HCT116 (cell line): ENCODE results near the gene USP26. TPM values are rescaled to one million over a fixed set of nuclear protein-coding genes. Genes with fewer than 3 reads are reported as not detected.
"Not testable (repeated sequence)": the region's sequence is repeated elsewhere in the genome, so short reads cannot be mapped to it uniquely, and the experiment has no call there.

Experiments used
- ATAC-seq: fragments of 200-7000 bp; cut with Tn5 transposase; 2 replicates; pipeline ENCODE4 v1.9.1; 2020; ENCODE audit warnings: mild to moderate bottlenecking, moderate library complexity
- BruUV-seq: library from RNA; stranded (reverse); fragments of 400-500 nt; replicated peaks from 2 replicates; lab custom pipeline; 2021; lab: Mats Ljungman, UMichigan
- CTCF ChIA-PET: fragments of 300-600 bp; sonication (Branson Sonifier 250); formaldehyde crosslinking; loops from one replicate; lab custom pipeline; 2021; ENCODE audit warnings: antibody characterized with exemption; lab: Charles Lee
- POLR2A ChIA-PET: fragments of 300-600, 350-600 bp; sonication (Branson Sonifier 250); formaldehyde crosslinking; loops from one replicate; lab custom pipeline; 2021; ENCODE audit warnings: antibody characterized with exemption; lab: Charles Lee
- RAD21 ChIA-PET, 2 experiments: fragments of 300-600 bp; sonication (Branson Sonifier 250); formaldehyde crosslinking; loops; one replicate each; lab custom pipeline; 2023; ENCODE audit warnings: low total read pairs in 2 of 2; ENCODE audit not compliant: uncharacterized antibody in 2 of 2, unreplicated experiment in 2 of 2, low non-redundant PET in 1 of 2; lab: Charles Lee
- DNase-seq: peaks from one replicate; pipeline ENCODE4 v3.0.0-alpha.2; 2010; ENCODE audit warnings: low read depth, low spot score
- H2AFZ ChIP-seq: fragments of 200-600 bp; shearing (Covaris generic), sonication (generic); 2 replicates; pipeline ENCODE4 v1.6.1; 2017; ENCODE audit warnings: low read depth, mixed run types, mixed read lengths, antibody characterized with exemption, low read length; ENCODE audit not compliant: poor library complexity, severe bottlenecking
- H3K27ac ChIP-seq: 2 replicates; pipeline ENCODE4 v1.5.1; 2012; ENCODE audit warnings: low read depth, low read length
- H3K27me3 ChIP-seq: fragments of 200-600 bp; sonication (generic); 2 replicates; pipeline ENCODE4 v1.6.1; 2016; ENCODE audit warnings: mixed run types, low read length, mixed read lengths; ENCODE audit not compliant: insufficient read depth
- H3K36me3 ChIP-seq, 2 experiments: fragments of 200-500 bp in 1 of 2; fragments of 200-600 bp in 1 of 2; sonication (Bioruptor generic) in 1 of 2; sonication (generic) in 1 of 2; 2 replicates each; pipeline versions ENCODE4 v1.5.1 to v1.6.1; 2014 to 2016; ENCODE audit warnings: low read length in 2 of 2, inconsistent platforms in 1 of 2, mixed read lengths in 1 of 2, mixed run types in 1 of 2; ENCODE audit not compliant: insufficient read depth in 2 of 2, control insufficient read depth in 1 of 2
- H3K4me1 ChIP-seq, 2 experiments: fragments of 200-600 bp in 1 of 2; sonication (generic) in 1 of 2; 2 replicates each; pipeline versions ENCODE4 v1.5.1 to v1.6.1; 2012 to 2017; ENCODE audit warnings: low read length in 2 of 2, inconsistent platforms in 1 of 2, mild to moderate bottlenecking in 1 of 2, mixed read lengths in 1 of 2, mixed run types in 1 of 2, moderate library complexity in 1 of 2; ENCODE audit not compliant: insufficient read depth in 2 of 2, control insufficient read depth in 1 of 2
- H3K4me2 ChIP-seq: fragments of 200-600 bp; sonication (generic); 2 replicates; pipeline ENCODE4 v1.6.1; 2017; ENCODE audit warnings: mixed run types, low read length, mixed read lengths
- H3K4me3 ChIP-seq, 2 experiments: fragments of 200-600 bp in 1 of 2; sonication (generic) in 1 of 2; replicated peaks in 1 of 2; 2 replicates each; pipeline ENCODE4 v1.5.1; 2011 to 2016; ENCODE audit warnings: low read length in 2 of 2, control low read depth in 1 of 2, low read depth in 1 of 2, mild to moderate bottlenecking in 1 of 2, mixed read lengths in 1 of 2, mixed run types in 1 of 2
- H3K79me2 ChIP-seq: fragments of 200-600 bp; sonication (generic); 2 replicates; pipeline ENCODE4 v1.6.1; 2017; ENCODE audit warnings: mild to moderate bottlenecking, mixed run types, low read length, moderate library complexity, mixed read lengths; ENCODE audit not compliant: insufficient read depth
- H3K9ac ChIP-seq: fragments of 200-600 bp; sonication (generic); 2 replicates; pipeline ENCODE4 v1.6.1; 2016; ENCODE audit warnings: low read length, mixed read lengths
- H3K9me2 ChIP-seq: fragments of 200-600 bp; sonication (generic), shearing (Covaris generic); 2 replicates; pipeline ENCODE4 v1.6.1; 2017; ENCODE audit warnings: mixed run types, mild to moderate bottlenecking, moderate library complexity; ENCODE audit not compliant: insufficient read depth
- H3K9me3 ChIP-seq, 2 experiments: fragments of 200-500 bp in 1 of 2; fragments of 200-600 bp in 1 of 2; sonication (Bioruptor generic) in 1 of 2; sonication (generic) in 1 of 2; 2 replicates each; pipeline ENCODE4 v1.6.1; 2014 to 2017; ENCODE audit warnings: low read length in 2 of 2, mixed read lengths in 2 of 2, inconsistent platforms in 1 of 2, low read depth in 1 of 2, mild to moderate bottlenecking in 1 of 2, mixed run types in 1 of 2, moderate library complexity in 1 of 2; ENCODE audit not compliant: control insufficient read depth in 1 of 2, insufficient read depth in 1 of 2
- H4K20me1 ChIP-seq: fragments of 200-600 bp; sonication (generic), shearing (Covaris generic); 2 replicates; pipeline ENCODE4 v1.6.1; 2017; ENCODE audit warnings: mixed run types, mild to moderate bottlenecking, moderate library complexity; ENCODE audit not compliant: insufficient read depth
- CBX3 ChIP-seq: IDR thresholded peaks from 2 replicates; pipeline ENCODE4 v1.6.1; 2012; ENCODE audit warnings: low read depth
- CEBPB ChIP-seq: IDR thresholded peaks from 2 replicates; pipeline ENCODE4 v1.6.1; 2012; ENCODE audit warnings: low read depth
- CTCF ChIP-seq, 3 experiments: fragments of 200-600 bp in 1 of 3; sonication (generic) in 1 of 3; IDR thresholded peaks in 2 of 3; conservative IDR thresholded peaks in 1 of 3; 2 replicates each; pipeline ENCODE4 v1.5.1; 2012 to 2017; ENCODE audit warnings: low read depth in 2 of 3, low read length in 2 of 3, antibody characterized with exemption in 1 of 3, borderline replicate concordance in 1 of 3, control low read depth in 1 of 3, mild to moderate bottlenecking in 1 of 3, mixed read lengths in 1 of 3, mixed run types in 1 of 3, moderate library complexity in 1 of 3; ENCODE audit not compliant: insufficient read depth in 1 of 3
- EGR1 ChIP-seq: IDR thresholded peaks from 2 replicates; pipeline ENCODE4 v1.6.1; 2012; ENCODE audit warnings: low read depth
- FOSL1 ChIP-seq: IDR thresholded peaks from 2 replicates; pipeline ENCODE4 v1.6.1; 2012; ENCODE audit warnings: low read depth
- MAX ChIP-seq: IDR thresholded peaks from 2 replicates; pipeline ENCODE4 v1.6.1; 2012
- POLR2A ChIP-seq: IDR thresholded peaks from 2 replicates; pipeline ENCODE4 v1.7.0; 2011; ENCODE audit warnings: borderline replicate concordance; ENCODE audit not compliant: insufficient read depth, insufficient read length; ENCODE audit errors: extremely low read depth
- POLR2AphosphoS5 ChIP-seq: IDR thresholded peaks from 2 replicates; pipeline ENCODE4 v1.6.1; 2011; ENCODE audit warnings: mild to moderate bottlenecking, low read depth, low read length, moderate library complexity
- RAD21 ChIP-seq: IDR thresholded peaks from 2 replicates; pipeline ENCODE4 v1.6.1; 2012; ENCODE audit warnings: low read depth, mild to moderate bottlenecking
- REST ChIP-seq: IDR thresholded peaks from 2 replicates; pipeline ENCODE4 v1.6.1; 2012; ENCODE audit warnings: low read depth
- SP1 ChIP-seq: IDR thresholded peaks from 2 replicates; pipeline ENCODE4 v1.6.1; 2012; ENCODE audit warnings: low read depth
- SRF ChIP-seq: IDR thresholded peaks from 2 replicates; pipeline ENCODE4 v1.6.1; 2012; ENCODE audit warnings: low read depth
- ZFX ChIP-seq: fragments of 450-650 bp; IDR thresholded peaks from 2 replicates; pipeline ENCODE4 v1.6.1; 2017
- intact Hi-C: fragments of 100-400 bp; cut with micrococcal nuclease; formaldehyde crosslinking; loops from 2 replicates; pipeline ENCODE4 v1.10.0; 2022
- total RNA-seq: library from RNA; stranded (reverse); gene quantifications from one replicate; pipeline ENCODE4 v1.2.1, GENCODE V29; 2021; ENCODE audit not compliant: unreplicated experiment

USP26 gene
- total RNA-seq, 1 experiment from 2014 or later: not detected

- Histone ChIP-seq H3K79me2 (no peaks in the 10 kb centered on the region), H3K27ac (no peak overlapping the region), H2AFZ (no peak overlapping the region), H3K9ac (no peak overlapping the region), H3K4me1 (no peaks in the 10 kb centered on the region), H3K9me3 (no peaks in the 10 kb centered on the region), H3K4me2 (no peak overlapping the region), H3K4me3 (no peak overlapping the region), H4K20me1 (no peaks in the 10 kb centered on the region), H3K9me2 (no peaks in the 10 kb centered on the region), H3K36me3 (no peaks in the 10 kb centered on the region), H3K27me3 (no peaks in the 10 kb centered on the region)
- intact Hi-C loops: loop anchor here (1.0 to 10.0 kb wide), 3 partner anchors 126 to 629 kb away; partner anchors contain the start of gene TFDP3
- TF ChIP-seq EGR1 (no peak), POLR2A (no peak), RAD21 (peak; percentile 64), POLR2AphosphoS5 (no peak), CBX3 (no peak), FOSL1 (no peak), MAX (no peak), CEBPB (no peak), ZFX (no peak), SRF (no peak), CTCF (IDR thresholded peaks at IDR 0.05 in 2 of 3, conservative IDR thresholded peaks at IDR 0.05 in 1 of 3; ENCODE audit: borderline replicate concordance in 1 of 3, insufficient read depth in 1 of 3, low read depth in 2 of 3, low read length in 2 of 3) (peak; percentile 26 to 53 (median 43); a peak in 4 of 6 replicates), REST (no peak), SP1 (no peak)
- CTCF ChIA-PET: interaction anchor here (0.7 to 1.2 kb wide), 4 partner anchors 41 to 624 kb away, joined by 3 to 6 read pairs (median 4); no protein-coding TSS in a partner anchor
- RAD21 ChIA-PET: no interaction called here
- POLR2A ChIA-PET: no interaction called here
- ATAC-seq: peak; percentile 58
- BruUV-seq: no TSS peak
- DNase-seq: peak; percentile 10
Observed at GRCh38 chrX:133045986-133046385, 50.9 kb downstream of the USP26 start.

- H3K4me1 ChIP-seq, BruUV-seq, H3K79me2 ChIP-seq, CTCF ChIA-PET, H3K36me3 ChIP-seq, H3K4me2 ChIP-seq, RAD21 ChIA-PET, DNase-seq, H3K9me2 ChIP-seq, POLR2A ChIA-PET, ATAC-seq, H3K9me3 ChIP-seq, H2AFZ ChIP-seq, H3K27ac ChIP-seq, H4K20me1 ChIP-seq, H3K4me3 ChIP-seq, H3K9ac ChIP-seq, H3K27me3 ChIP-seq: not testable (repeated sequence)
- intact Hi-C loops: loop anchor here (10.0 kb wide), 1 partner anchor 631 kb away; no protein-coding TSS in a partner anchor
Observed at GRCh38 chrX:133044145-133044786, 52.6 kb downstream of the USP26 start.
